NCI-H187 (cell line): ENCODE measurements around the gene PNMA8B.
"Not testable (repeated sequence)": the region's sequence is repeated elsewhere in the genome, so short reads cannot be mapped to it uniquely, and the experiment has no call there.

Experiments
- DNase-seq, 2 experiments: peaks; one replicate each; lab custom pipeline; 2025; lab: John Stamatoyannopoulos, UW

PNMA8B gene

GRCh38 chr19:46514589-46515289 is 19.1 kb upstream of the PNMA8B start:
- DNase-seq, result no peak

DNA sequence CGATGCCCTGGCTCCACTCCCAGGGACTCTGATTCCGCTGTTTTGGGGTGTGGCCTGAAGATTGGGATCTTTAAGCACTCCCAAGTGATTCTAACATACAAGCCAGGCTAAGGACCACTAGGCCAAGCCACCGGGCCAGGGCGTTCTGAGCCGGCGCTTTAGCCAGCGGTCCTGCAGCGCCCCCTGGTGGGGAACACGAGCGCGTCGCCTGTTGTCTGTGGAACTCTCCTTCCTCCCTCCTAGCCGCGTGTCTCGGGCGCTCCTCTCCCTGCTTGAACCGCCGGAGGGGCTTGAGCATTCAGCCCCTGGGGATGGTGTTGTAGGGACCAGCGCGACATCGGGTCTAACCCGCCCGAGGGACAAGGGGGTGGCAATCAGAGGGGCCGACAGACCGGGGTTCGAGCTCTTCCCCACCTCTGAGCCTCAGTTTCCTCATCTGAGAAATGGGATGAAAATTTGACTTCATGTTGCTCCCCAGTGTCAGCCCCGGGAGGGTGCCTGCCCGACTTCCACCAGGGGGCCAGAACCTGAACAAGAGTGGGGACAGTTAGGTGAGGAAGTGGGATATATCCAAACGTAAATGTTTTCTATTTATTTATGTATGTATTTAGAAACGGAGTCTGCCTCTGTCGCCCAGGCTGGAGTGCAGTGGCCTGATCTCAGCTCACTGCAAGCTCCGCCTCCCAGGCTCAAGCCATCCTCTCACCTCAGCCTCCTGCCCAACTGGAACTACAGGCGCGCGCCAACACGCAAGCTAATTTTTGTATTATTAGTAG is 18.0 kb upstream of the PNMA8B start:
- DNase-seq, result peak in 1 of 2 experiments; percentile 59

DNA sequence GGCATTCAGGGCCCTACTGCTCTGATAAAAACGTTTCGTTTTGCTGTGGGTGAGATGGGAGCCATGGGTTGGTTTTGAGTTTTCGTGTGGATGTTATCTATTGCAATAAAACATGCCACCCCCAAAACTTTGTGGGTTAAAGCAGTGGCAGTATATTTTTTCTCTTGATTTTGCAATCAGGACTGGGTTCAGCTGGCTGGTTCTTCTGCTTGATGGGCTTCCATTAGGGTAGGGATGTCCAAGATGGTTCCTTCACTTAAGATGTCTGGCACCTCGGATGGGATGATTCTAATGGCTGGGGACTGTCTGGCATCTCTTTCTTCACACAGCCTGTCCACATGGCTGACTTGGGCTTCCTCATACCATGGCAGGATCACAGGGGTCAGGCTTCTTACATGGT is 15.6 kb upstream of the PNMA8B start:
- DNase-seq, result no peak

DNA sequence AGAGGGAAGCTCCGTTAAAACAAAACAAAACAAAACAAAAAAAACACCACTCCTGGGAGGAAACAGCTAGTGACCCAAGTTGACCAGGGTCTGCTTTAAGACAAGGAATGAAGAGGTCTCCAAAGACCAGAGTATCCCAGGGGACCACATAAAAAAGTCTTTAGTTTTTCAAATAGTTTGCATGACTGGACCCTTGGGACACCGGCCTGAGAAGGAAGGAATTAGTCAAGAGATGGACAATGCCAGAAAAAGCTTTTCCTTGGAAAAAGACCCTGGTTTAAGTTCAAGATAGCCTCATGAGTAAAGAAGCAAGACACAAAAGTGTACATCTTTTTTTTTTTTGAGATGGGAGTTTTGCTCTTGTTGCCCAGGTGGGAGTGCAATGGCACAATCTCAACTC is 12.5 kb upstream of the PNMA8B start:
- DNase-seq, result no peak

- DNase-seq, result no peak
Measured at GRCh38 chr19:46503848-46504453, 8.3 kb upstream of the PNMA8B start.

- DNase-seq, result no peak
Measured at GRCh38 chr19:46502891-46503290, 7.2 kb upstream of the PNMA8B start.

DNA sequence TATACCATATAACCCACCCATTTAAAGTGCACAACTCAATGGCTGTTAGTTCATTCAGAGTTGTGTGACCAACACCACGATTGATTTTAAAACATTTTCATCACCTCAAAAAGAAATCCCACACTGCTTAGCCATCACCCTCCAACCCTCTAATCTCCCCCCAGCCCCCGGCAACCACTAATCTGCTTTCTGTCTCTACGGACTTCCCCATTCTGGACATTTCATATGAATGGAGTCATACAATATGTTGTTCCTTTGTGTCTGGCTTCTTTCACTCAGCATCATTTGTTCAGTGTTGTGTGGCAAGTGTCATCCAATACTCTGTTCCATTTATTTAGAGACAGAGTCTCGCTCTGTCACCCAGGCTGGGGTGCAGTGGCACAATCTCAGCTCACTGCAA is 4.0 kb upstream of the PNMA8B start:
- no peak for DNase-seq

DNA sequence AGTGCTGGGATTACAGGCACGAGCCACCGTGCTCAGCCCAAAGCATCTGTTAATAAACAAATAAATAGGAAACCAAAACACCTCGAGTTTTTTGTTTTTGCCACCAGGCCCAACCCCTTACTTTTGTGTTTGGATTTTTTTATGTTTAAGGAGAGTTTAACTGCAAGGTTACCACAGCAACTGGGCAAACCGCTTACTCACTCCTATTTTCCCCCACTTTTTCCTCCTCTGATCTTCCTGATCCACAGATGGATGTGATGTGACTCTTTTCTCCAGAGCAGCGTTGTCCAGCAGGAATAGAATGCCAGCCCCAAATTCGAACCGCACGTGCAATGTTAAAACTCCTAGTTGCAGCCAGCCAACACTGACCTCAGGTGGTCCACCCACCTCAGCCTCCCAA is 2.1 kb upstream of the PNMA8B start:
- DNase-seq, result no peak

DNA sequence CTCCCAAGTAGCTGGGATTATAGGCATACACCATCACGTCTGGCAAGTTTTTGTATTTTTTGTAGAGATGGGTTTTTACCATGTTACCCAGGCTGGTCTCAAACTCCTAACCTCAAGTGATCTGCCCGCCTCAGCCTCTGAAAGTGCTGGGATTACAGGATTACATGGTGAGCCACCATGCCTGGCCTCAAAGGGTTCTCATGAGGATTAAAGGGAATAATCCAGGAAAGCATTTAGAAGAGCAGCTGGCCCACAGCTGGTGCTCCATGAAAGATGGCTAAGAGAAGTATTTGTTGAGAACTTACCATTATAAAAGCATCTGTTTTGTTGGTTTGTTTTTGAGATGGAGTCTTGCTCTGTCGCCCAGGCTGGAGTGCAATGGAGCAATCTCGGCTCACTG is 1.2 kb upstream of the PNMA8B start:
- not testable (repeated sequence) for DNase-seq

DNA sequence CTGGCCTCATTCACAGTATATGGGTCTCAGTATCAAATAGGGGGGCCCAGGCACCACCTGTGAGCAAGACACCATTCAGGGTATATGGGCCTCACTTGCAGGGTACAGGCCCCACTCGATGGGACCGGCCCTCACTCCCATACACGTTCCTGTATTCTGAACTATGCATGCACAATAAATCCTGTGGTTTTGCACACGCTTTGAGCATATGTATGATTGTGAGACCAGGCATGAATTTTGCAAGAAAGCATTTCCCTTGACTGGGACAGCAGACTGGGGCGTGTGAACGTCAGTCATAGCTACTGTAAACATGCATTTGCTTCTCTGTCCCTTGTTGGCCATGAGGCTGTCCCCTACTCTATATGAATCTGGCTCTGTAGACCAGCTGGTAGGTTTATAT is 637 bp upstream of the PNMA8B start:
- no peak for DNase-seq

DNA sequence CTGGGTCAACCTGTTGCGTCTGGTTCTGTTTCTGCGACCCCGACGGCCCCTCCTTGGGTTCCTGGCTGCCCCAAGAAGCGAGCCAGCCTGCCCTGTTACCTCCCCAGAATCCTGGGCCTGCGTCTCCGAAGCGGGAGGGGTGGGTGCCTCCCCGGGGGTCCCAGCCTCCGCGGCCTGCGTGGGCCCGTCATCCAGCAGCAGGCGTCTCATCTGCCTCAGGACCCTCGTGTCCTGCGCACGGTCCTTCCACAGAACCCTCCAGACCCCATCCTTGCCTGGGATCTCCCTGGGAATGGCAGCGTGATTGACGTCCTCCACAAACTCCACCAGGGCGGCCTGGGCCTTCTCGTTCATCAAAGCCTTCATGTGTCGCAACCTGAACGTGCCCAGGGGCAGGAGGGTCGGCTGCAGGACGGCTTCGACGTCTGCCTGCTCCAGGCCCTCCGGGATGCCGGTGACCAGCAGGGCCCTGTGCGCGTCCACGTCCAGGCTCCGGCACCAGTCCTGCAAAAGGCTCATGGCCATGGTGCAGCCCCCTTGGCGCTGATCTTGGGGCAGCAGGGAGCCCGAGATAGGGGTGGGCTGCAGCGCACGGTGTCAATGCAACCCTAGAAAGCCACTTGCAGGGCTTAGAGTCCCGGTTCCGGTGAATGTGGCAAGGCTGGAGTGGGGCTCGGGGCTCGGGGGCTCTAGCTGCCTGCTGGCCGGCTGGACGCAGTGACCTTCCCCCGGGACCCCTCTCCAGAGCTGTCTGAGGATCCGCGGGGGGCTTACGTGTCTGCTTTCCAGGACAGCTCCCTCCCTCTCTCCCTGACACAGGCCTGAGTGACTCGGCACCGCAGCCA is 504 bp downstream of the PNMA8B start:
- no peak for DNase-seq

DNA sequence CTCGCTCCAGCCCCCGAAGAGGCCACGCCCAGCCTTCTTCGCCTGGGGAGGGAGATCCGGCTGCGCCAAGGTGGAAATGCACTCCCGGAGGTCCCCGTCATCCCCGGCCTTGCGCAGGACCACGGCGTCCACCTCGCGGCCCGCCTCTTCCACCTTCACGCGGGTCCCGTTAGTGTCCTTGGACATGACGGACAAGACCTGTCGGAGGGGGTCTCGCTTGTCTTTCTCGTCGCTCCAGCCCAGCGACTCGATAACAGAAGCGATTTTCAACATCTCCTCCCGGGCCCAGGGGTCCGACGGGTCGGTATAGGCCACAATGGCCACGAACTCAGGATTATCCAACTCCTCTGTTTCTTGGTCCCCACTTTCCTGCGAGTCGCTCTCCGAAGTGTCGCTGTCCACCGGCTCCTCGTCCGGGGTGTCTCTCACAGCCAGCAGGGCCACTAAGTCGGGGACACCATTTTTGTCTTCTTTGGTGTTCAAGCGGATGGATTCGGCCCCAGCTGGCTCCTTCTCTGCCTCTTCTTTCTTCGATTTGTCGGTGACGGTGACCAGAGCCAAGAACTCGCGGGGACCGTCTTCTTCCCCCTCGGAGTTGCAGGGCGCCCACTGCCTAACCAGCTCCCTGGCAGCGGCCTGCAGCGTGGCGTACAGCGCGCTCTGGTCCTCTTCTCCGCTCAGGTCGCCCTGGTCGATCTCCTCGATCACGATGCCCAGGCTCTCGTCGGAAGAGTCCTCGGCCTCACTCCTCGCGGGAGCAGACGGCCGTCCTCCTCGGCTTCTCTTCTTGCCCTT is 1.3 kb downstream of the PNMA8B start:
- no peak for DNase-seq

- no peak for DNase-seq
Measured at GRCh38 chr19:46493236-46494145, 2.2 kb downstream of the PNMA8B start.

DNA sequence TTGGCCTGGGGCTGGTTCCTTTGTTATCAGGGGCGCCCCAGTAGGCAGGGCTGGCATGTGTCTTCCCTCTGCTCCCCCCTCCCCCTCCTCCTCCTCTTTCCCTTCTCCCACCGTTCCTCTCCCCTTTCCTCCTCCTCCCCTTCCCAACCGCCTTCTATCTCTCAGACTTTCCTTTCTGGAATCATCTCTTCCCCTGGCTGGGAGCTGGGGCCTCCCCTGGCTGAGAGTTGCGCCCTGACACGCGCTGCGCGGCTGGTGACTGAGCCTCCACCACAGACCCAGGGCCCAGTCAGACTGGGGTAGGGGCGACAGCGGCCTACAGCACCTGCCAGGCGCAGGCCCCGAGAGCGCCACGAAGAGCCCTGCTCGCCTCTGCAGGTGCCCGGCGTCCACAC is 2.8 kb downstream of the PNMA8B start:
- DNase-seq, result no peak

DNA sequence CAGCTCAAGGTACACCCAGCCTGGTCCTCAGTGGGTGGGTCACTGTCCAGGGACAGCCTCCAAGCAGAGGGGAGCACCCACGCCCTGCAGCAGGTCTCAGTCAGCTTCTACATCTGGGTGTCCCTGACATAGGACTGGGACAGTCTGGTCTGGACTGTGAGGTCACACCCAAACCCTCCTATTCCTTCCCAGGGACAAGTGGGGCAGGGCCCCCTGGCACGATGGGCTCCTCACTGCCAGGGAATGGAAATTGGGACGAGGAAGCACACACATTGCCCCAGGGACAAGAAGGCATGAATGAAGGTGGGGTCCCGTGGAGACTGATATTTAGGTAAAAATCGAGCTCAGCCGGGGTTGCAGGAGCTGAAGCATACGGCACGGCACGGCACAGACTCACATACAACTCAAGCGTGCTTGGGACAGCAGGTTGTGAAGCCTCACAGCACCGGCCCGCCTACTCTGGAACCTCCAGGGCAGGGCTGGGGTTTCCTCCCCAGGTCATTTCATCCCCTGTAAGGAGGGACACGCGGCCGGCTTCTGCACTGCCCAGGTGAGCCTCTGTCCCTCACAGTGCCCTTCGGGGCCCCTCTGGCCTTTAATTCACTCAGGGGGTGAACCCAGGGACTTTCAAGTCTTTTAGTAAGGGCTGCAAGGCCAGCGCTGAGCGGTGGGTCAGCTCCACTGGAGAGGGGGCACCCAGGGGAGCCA is 3.5 kb downstream of the PNMA8B start:
- DNase-seq, result no peak

- no peak for DNase-seq
Measured at GRCh38 chr19:46490774-46491173, 4.9 kb downstream of the PNMA8B start.

- DNase-seq, result no peak
Measured at GRCh38 chr19:46489445-46490272, 6.0 kb downstream of the PNMA8B start.

DNA sequence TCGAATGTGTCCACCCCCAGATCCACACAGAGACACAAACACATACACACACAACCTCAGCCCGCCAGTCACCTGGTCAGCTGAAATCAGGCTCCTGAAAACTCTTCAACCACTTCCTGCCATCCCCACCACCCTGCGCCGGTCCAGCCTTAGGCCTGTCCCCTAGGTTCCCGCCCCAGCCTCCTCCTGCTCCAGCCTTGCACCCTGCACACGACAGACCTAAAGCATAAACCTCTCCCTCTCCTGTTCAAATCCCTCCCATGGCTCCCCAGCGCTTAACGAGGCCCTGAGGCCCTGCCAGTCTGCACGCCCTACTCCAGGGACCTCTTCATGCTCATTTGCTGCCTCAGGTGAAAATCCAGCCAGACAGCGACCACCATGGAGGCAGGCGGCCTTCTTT is 7.1 kb downstream of the PNMA8B start:
- DNase-seq, result no peak
